Thoracic aorta (tissue), 2 donors: ENCODE data around the gene MBD6. TPM values are rescaled to one million over a fixed set of nuclear protein-coding genes. Genes with fewer than 3 reads are reported as not detected.
A peak's percentile ranks its signal among the peaks of the same experiment; 100 is the strongest.

ENCODE experiments used
- ATAC-seq: fragments of 150-250 bp; one replicate; pipeline ENCODE4 v1.8.0; 2017; ENCODE audit warnings: low read depth; ENCODE audit not compliant: insufficient number of reproducible peaks, low FRiP score
- DNase-seq: peaks from one replicate; pipeline ENCODE4 v3.0.0-alpha.2; 2020; ENCODE audit warnings: low spot score
- H3K27ac ChIP-seq, 2 donors: fragments of 200-600 bp; sonication (generic); 1 replicate in 1 of 2; 2 replicates in 1 of 2; pipeline ENCODE4 v1.5.1; 2016; ENCODE audit warnings: mild to moderate bottlenecking in 2 of 2, moderate library complexity in 2 of 2
- H3K27me3 ChIP-seq: fragments of 200-600 bp; sonication (generic); replicated peaks from 2 replicates; pipeline ENCODE4 v1.6.0; 2016; ENCODE audit warnings: mild to moderate bottlenecking; ENCODE audit not compliant: insufficient read depth
- H3K36me3 ChIP-seq: fragments of 200-600 bp; sonication (generic); one replicate; pipeline ENCODE4 v1.5.1; 2016
- H3K4me1 ChIP-seq, 2 donors: fragments of 200-600 bp; sonication (generic); 1 replicate in 1 of 2; 2 replicates in 1 of 2; pipeline versions ENCODE4 v1.5.1 to v1.6.0; 2016; ENCODE audit warnings: low read depth in 2 of 2, mild to moderate bottlenecking in 1 of 2; ENCODE audit not compliant: control insufficient read depth in 1 of 2
- H3K4me3 ChIP-seq: fragments of 200-600 bp; sonication (generic); 2 replicates; pipeline ENCODE4 v1.5.1; 2016; ENCODE audit warnings: mild to moderate bottlenecking
- H3K9me3 ChIP-seq: fragments of 200-600 bp; sonication (generic); 2 replicates; pipeline ENCODE4 v1.5.1; 2016
- total RNA-seq, 2 donors: library from RNA; depleted of rRNA; stranded (reverse); fragments of >200 nt; gene quantifications; one replicate each; pipeline versions ENCODE4 v1.1.0 to v1.2.3, GENCODE V29; 2016
- TF ChIP-seq, protein P1 (sequence below): fragments of 200-600 bp; sonication (generic); IDR thresholded peaks from one replicate; pipeline ENCODE4 v1.5.1; 2019; ENCODE audit warnings: antibody characterized with exemption

Gene MBD6, protein sequence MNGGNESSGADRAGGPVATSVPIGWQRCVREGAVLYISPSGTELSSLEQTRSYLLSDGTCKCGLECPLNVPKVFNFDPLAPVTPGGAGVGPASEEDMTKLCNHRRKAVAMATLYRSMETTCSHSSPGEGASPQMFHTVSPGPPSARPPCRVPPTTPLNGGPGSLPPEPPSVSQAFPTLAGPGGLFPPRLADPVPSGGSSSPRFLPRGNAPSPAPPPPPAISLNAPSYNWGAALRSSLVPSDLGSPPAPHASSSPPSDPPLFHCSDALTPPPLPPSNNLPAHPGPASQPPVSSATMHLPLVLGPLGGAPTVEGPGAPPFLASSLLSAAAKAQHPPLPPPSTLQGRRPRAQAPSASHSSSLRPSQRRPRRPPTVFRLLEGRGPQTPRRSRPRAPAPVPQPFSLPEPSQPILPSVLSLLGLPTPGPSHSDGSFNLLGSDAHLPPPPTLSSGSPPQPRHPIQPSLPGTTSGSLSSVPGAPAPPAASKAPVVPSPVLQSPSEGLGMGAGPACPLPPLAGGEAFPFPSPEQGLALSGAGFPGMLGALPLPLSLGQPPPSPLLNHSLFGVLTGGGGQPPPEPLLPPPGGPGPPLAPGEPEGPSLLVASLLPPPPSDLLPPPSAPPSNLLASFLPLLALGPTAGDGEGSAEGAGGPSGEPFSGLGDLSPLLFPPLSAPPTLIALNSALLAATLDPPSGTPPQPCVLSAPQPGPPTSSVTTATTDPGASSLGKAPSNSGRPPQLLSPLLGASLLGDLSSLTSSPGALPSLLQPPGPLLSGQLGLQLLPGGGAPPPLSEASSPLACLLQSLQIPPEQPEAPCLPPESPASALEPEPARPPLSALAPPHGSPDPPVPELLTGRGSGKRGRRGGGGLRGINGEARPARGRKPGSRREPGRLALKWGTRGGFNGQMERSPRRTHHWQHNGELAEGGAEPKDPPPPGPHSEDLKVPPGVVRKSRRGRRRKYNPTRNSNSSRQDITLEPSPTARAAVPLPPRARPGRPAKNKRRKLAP
- 10 to 100 TPM; 39.2 to 54.3 TPM for total RNA-seq

DNA sequence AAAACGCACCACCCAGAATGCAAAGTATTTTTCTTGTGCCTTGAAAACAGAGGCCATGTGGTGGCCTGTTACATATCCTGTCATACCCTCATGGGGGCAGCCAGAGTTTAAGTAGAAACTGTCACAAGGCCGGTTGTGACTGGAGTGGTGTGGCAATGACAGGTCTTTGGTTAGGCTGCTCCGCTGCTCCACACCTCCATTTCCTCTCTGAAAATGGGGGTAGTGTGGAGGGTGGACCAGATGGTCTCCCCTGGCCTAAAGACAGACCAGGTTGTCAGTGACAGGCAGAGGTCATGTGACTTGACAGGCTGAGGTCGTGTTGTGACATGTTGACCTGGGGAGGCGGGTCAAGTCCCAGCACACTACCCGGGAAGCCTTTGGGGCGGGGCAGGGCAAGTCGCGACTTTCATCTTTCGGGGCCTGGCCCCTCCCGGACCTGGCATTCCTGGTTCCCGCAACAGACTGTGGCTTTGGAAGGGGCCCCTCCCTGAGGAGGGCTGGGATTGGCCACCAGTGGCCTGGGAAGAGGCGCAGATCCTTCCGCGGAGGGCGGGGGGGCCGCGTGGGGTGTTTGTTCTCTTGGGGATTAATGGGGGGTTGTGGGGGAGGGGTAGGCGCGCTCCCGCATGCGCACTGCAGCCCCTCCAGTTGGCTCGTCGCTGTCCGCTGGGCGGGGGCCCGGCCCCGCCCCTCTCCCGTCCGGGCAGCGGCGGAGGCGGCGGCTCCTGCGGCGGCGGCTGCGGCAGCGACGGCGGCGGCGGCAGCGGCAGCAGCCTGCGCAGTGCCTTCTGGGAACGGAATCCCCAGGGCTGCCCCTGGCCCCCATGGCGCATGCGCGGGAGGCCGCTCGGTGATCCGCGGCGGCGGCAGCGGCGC lies at the start of gene MBD6:
TSS of gene MBD6 (plus strand) at position 814 of the 876 bp plus-strand sequence. CDS start 1,480 bp downstream, outside the sequence.
- Histone ChIP-seq H3K9me3 (no peaks in the 10 kb centered on the region), H3K27me3 (no peaks in the 10 kb centered on the region), H3K4me3 (peak within 1 kb of the TSS; percentile 90), H3K4me1 (peaks cover 43 to 63% of the 10 kb centered on the region in 2 donors), H3K36me3 (peaks cover 28% of the 10 kb centered on the region), H3K27ac (peak within 1 kb of the TSS; percentile 96 to 99)
- DNase-seq (peak; percentile 60), ATAC-seq (peak; percentile 42)
- TF ChIP-seq, protein P1, sequence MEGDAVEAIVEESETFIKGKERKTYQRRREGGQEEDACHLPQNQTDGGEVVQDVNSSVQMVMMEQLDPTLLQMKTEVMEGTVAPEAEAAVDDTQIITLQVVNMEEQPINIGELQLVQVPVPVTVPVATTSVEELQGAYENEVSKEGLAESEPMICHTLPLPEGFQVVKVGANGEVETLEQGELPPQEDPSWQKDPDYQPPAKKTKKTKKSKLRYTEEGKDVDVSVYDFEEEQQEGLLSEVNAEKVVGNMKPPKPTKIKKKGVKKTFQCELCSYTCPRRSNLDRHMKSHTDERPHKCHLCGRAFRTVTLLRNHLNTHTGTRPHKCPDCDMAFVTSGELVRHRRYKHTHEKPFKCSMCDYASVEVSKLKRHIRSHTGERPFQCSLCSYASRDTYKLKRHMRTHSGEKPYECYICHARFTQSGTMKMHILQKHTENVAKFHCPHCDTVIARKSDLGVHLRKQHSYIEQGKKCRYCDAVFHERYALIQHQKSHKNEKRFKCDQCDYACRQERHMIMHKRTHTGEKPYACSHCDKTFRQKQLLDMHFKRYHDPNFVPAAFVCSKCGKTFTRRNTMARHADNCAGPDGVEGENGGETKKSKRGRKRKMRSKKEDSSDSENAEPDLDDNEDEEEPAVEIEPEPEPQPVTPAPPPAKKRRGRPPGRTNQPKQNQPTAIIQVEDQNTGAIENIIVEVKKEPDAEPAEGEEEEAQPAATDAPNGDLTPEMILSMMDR: no peak

DNA sequence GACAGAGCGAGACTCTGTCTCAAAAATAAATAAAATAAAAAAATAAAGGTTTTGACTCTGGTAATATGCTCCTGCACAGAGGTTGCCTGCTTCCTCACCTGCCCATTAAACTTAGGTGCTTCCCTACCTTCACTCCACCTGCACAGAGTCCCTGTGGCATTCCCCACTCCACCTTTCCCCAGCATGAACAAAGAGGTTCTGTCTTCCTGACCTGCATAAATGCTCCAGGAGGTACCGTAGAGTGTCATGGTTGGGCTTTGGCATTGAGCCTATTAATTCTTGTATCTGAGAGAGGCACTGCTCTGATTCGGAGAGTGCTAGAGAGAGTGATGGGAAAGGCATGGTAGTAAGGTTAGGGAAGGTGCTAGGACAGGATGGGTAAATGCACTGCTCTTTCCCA lies 49.2 kb upstream of the MBD6 start:
- H3K9me3 ChIP-seq: no peaks in the 10 kb centered on the region
- H3K4me3 ChIP-seq: no peak overlapping the region
- TF ChIP-seq, protein P1: no peak
- no peak overlapping the region for H3K27ac ChIP-seq
- ATAC-seq (no peak), DNase-seq (no peak)
- no peaks in the 10 kb centered on the region for H3K36me3 ChIP-seq
- no peaks in the 10 kb centered on the region for H3K27me3 ChIP-seq
- peaks cover 15 to 17% of the 10 kb centered on the region in 2 donors for H3K4me1 ChIP-seq

DNA sequence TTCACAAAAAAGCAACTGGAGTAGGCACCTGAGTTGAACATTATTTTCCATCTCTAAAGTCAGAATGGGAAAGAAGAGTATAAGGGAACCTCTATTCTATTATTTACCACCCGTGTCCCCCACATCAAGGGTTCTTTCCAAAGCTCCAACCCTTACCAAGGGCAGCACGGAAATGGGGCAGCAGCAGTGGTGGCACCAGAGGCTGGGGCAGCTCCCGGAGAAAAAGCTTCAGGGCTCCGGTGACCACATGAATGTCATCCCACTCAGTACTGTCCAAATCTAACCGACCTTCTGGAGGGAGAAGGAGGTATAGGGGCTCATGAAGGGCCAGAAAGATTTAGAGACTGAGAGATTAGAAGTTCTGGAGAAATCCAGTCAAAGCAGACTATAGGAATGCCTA lies 48.7 kb upstream of the MBD6 start:
- no peaks in the 10 kb centered on the region for H3K36me3 ChIP-seq
- no peak overlapping the region for H3K4me3 ChIP-seq
- H3K9me3 ChIP-seq: no peaks in the 10 kb centered on the region
- TF ChIP-seq, protein P1: no peak
- H3K27me3 ChIP-seq: no peaks in the 10 kb centered on the region
- peaks cover 15 to 17% of the 10 kb centered on the region in 2 donors for H3K4me1 ChIP-seq
- H3K27ac ChIP-seq: no peak overlapping the region
- ATAC-seq: no peak
- no peak for DNase-seq

DNA sequence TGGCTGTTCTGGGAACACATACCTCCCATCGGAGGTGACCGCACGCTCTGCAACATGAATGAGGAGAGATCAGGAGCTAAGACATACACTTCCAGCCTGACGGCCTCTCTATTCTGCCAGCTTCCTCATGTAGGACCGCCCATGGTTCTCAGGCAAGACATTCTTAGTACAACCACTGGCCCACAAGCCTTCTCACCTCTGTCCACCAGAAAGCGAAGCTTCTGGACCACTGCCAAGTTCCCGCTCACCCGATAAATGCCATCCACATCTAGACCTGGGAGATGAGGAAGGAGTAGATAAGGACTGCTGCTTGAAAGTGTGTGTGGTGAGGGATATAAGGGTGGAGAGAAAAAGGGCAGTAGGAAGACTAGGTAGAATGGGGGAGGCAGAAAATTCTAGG lies 48.2 kb upstream of the MBD6 start:
- Histone ChIP-seq H3K27ac (no peak overlapping the region), H3K27me3 (no peaks in the 10 kb centered on the region), H3K4me1 (peaks cover 15 to 17% of the 10 kb centered on the region in 2 donors), H3K4me3 (no peak overlapping the region), H3K9me3 (no peaks in the 10 kb centered on the region), H3K36me3 (no peaks in the 10 kb centered on the region)
- DNase-seq (no peak), ATAC-seq (no peak)
- TF ChIP-seq, protein P1: no peak
